H1 (cell line): ENCODE measurements around the gene CCDC78. TPM values are rescaled to one million over a fixed set of nuclear protein-coding genes. Genes with fewer than 3 reads are reported as not detected.

Experiments
- BACH1 ChIP-seq: IDR thresholded peaks from 2 replicates; pipeline ENCODE4 v1.6.1; 2012; ENCODE audit warnings: low read length, improper control_type of control experiment
- CBX8 ChIP-seq: fragments of 300-800, 300-1000 bp; sonication (generic); IDR thresholded peaks from 2 replicates; pipeline ENCODE4 v1.7.1; 2016; ENCODE audit warnings: low read depth, low read length, borderline replicate concordance
- CHD7 ChIP-seq: fragments of 300-600 bp; sonication (generic); IDR thresholded peaks from 2 replicates; pipeline ENCODE4 v1.7.1; 2012; ENCODE audit warnings: low read length, moderate library complexity, mild to moderate bottlenecking, inconsistent platforms; ENCODE audit not compliant: insufficient replicate concordance
- HDAC2 ChIP-seq, 2 experiments: fragments of 300-600 bp in 1 of 2; sonication (generic) in 1 of 2; IDR thresholded peaks; 2 replicates each; pipeline ENCODE4 v1.6.1; 2011 to 2012; ENCODE audit warnings: low read depth in 2 of 2, low read length in 2 of 2, mild to moderate bottlenecking in 2 of 2, moderate library complexity in 2 of 2, borderline replicate concordance in 1 of 2, inconsistent platforms in 1 of 2
- HDAC6 ChIP-seq: IDR thresholded peaks from one replicate; pipeline ENCODE4 v1.7.1; 2012; ENCODE audit warnings: low read depth, mild to moderate bottlenecking, inconsistent platforms, low read length, moderate library complexity
- KDM1A ChIP-seq: fragments of 200-600, 300-600 bp; sonication (generic); IDR thresholded peaks from 2 replicates; pipeline ENCODE4 v1.7.1; 2016; ENCODE audit warnings: mild to moderate bottlenecking, low read length, borderline replicate concordance
- RAD21 ChIP-seq, 2 experiments: IDR thresholded peaks in 1 of 2; conservative IDR thresholded peaks in 1 of 2; 2 replicates each; pipeline ENCODE4 v1.6.1; 2011; ENCODE audit warnings: low read depth in 2 of 2, low read length in 2 of 2, improper control_type of control experiment in 1 of 2, inconsistent platforms in 1 of 2, mild to moderate bottlenecking in 1 of 2, moderate library complexity in 1 of 2
- polyA plus RNA-seq, 7 experiments: library from polyadenylated mRNA; depleted of rRNA in 3 of 7; stranded (reverse) in 5 of 7; unstranded in 2 of 7; fragments of >200 nt in 5 of 7; fragments of 200-250 nt in 2 of 7; gene quantifications; 1 replicate in 5 of 7; 2 replicates in 1 of 7; 4 replicates in 1 of 7; pipeline versions ENCODE4 v1.2.1 to v1.2.3, GENCODE V29; 2011 to 2013; ENCODE audit warnings: missing spikeins in 2 of 7, mixed read lengths in 2 of 7
- total RNA-seq: library from RNA; stranded (reverse); fragmentation: NEBNext Ultra II Directional; extraction: Animal tissue kit (Norgen Biotek cat#: 25700); gene quantifications from 2 replicates; pipeline ENCODE4 v1.2.1, GENCODE V29; 2021
- TF ChIP-seq, protein P1 (sequence below): IDR thresholded peaks from 2 replicates; pipeline ENCODE4 v1.6.1; 2011; ENCODE audit warnings: low read length, improper control_type of control experiment

CCDC78 gene
- total and polyA plus RNA-seq, 2 of the 8 experiments (the other 6 are each of a cell fraction or from before 2014, with no cell fraction given) = 7.1 to 8.5 TPM

DNA sequence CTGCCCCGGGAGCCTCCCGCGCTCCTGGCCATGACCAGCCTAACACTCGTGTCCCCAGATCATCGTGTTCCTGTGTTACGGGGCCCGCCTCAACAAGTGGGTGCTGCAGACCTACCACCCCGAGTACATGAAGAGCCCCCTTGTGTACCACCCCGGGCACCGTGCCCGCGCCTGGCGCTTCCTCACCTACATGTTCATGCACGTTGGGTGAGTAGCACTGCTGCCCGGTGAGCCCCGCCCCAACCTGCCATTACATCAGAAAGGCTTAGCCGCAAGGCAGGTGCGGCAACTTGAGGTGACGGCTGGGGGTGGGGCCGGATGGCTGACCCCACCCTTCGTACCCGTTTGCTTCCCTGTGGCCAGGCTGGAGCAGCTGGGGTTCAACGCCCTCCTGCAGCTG is 49.3 kb downstream of the CCDC78 start (continued):
- TF ChIP-seq CHD7 = no peak
- TF ChIP-seq RAD21 (IDR thresholded peaks at IDR 0.05 in 1 of 2, conservative IDR thresholded peaks at IDR 0.05 in 1 of 2; ENCODE audit: low read depth in 2 of 2, low read length in 2 of 2) = no peak
- TF ChIP-seq, protein P1, sequence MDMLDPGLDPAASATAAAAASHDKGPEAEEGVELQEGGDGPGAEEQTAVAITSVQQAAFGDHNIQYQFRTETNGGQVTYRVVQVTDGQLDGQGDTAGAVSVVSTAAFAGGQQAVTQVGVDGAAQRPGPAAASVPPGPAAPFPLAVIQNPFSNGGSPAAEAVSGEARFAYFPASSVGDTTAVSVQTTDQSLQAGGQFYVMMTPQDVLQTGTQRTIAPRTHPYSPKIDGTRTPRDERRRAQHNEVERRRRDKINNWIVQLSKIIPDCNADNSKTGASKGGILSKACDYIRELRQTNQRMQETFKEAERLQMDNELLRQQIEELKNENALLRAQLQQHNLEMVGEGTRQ = no peak
- TF ChIP-seq HDAC6 = no peak
- no peak for TF ChIP-seq KDM1A
- TF ChIP-seq CBX8 = no peak
- no peak for TF ChIP-seq HDAC2 (IDR thresholded peaks at IDR 0.05; ENCODE audit: borderline replicate concordance in 1 of 2, low read depth in 2 of 2, low read length in 2 of 2)
- no peak for TF ChIP-seq BACH1
